Measurements from ENCODE around the gene FLT4.

- TF ChIP-seq, protein P1, sequence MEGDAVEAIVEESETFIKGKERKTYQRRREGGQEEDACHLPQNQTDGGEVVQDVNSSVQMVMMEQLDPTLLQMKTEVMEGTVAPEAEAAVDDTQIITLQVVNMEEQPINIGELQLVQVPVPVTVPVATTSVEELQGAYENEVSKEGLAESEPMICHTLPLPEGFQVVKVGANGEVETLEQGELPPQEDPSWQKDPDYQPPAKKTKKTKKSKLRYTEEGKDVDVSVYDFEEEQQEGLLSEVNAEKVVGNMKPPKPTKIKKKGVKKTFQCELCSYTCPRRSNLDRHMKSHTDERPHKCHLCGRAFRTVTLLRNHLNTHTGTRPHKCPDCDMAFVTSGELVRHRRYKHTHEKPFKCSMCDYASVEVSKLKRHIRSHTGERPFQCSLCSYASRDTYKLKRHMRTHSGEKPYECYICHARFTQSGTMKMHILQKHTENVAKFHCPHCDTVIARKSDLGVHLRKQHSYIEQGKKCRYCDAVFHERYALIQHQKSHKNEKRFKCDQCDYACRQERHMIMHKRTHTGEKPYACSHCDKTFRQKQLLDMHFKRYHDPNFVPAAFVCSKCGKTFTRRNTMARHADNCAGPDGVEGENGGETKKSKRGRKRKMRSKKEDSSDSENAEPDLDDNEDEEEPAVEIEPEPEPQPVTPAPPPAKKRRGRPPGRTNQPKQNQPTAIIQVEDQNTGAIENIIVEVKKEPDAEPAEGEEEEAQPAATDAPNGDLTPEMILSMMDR (IDR thresholded peaks at IDR 0.05), result no peak
- no peak for TF ChIP-seq POLR2A (IDR thresholded peaks at IDR 0.05)
Measured at GRCh38 chr5:180595381-180596114, 53.9 kb downstream of the FLT4 start.

Measured in lower leg skin (tissue), 3 donors.